Mucosa of rectum (tissue), 2 donors: ENCODE results near the gene PRSS21.
A peak's percentile ranks its signal among the peaks of the same experiment; 100 is the strongest.

Experiments used
- H3K27ac ChIP-seq, 2 donors: one replicate each; pipeline ENCODE4 v1.7.0; 2013; ENCODE audit warnings: inconsistent platforms in 2 of 2, low read depth in 2 of 2, low read length in 2 of 2
- H3K27me3 ChIP-seq, 2 donors: one replicate each; pipeline ENCODE4 v1.7.0; 2013; ENCODE audit warnings: low read length in 2 of 2; ENCODE audit not compliant: control insufficient read depth in 2 of 2, insufficient read depth in 2 of 2
- H3K36me3 ChIP-seq, 2 donors: one replicate each; pipeline ENCODE4 v1.7.0; 2013; ENCODE audit warnings: low read length in 2 of 2; ENCODE audit not compliant: control insufficient read depth in 2 of 2, insufficient read depth in 2 of 2
- H3K4me1 ChIP-seq, 2 donors: one replicate each; pipeline ENCODE4 v1.7.0; 2013; ENCODE audit warnings: low read length in 2 of 2, mild to moderate bottlenecking in 1 of 2; ENCODE audit not compliant: control insufficient read depth in 2 of 2, insufficient read depth in 2 of 2
- H3K4me3 ChIP-seq, 2 donors: one replicate each; pipeline ENCODE4 v1.7.0; 2013; ENCODE audit warnings: low read length in 2 of 2
- H3K9ac ChIP-seq, 2 donors: one replicate each; pipeline ENCODE4 v1.7.0; 2013; ENCODE audit warnings: low read length in 2 of 2, low read depth in 1 of 2, mild to moderate bottlenecking in 1 of 2
- H3K9me3 ChIP-seq, 2 donors: one replicate each; pipeline ENCODE4 v1.7.0; 2013; ENCODE audit warnings: low read length in 2 of 2; ENCODE audit not compliant: control insufficient read depth in 2 of 2
- donor health status: healthy.
- donor health status: Normal muscosa, but diverticular disease.

Gene PRSS21

GRCh38 chr16:2843526-2843925, 26.5 kb downstream of the PRSS21 start:
- Histone ChIP-seq H3K36me3 (no peaks in the 10 kb centered on the region), H3K27ac (no peak overlapping the region), H3K9me3 (no peaks in the 10 kb centered on the region), H3K4me3 (no peak overlapping the region), H3K9ac (no peak overlapping the region), H3K4me1 (peaks cover 9 to 15% of the 10 kb centered on the region in 2 donors), H3K27me3 (no peaks in the 10 kb centered on the region)

DNA sequence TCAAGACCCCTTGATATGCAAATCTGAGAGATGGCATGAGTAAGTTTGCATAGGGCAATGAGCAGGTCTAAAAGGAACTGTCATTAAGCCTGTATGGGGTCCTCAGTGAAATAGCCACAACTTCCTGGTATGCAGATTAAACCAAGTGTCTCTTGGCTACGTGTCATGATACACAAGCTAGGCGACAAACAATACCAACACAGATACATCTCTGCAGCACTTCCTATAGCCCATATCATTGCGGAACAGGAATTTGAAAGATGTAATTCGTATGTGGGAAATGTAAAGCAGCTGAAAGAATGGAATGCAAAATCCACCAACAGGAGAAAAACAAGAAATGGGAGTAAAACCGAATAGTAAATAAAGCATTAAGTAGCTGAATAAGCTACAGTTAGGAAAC, 28.1 kb downstream of the PRSS21 start:
- no peaks in the 10 kb centered on the region for H3K9me3 ChIP-seq
- no peak overlapping the region for H3K9ac ChIP-seq
- H3K4me1 ChIP-seq: peaks cover 9 to 15% of the 10 kb centered on the region in 2 donors
- peaks cover 0 to 1% of the 10 kb centered on the region in 2 donors for H3K27me3 ChIP-seq
- H3K4me3 ChIP-seq: no peak overlapping the region
- no peaks in the 10 kb centered on the region for H3K36me3 ChIP-seq
- H3K27ac ChIP-seq: no peak overlapping the region

- no peaks in the 10 kb centered on the region for H3K36me3 ChIP-seq
- H3K9me3 ChIP-seq: no peaks in the 10 kb centered on the region
- H3K27ac ChIP-seq: no peak overlapping the region
- H3K9ac ChIP-seq: peak overlapping the region in 1 of 2 donors; percentile 12
- H3K27me3 ChIP-seq: peaks cover 0 to 1% of the 10 kb centered on the region in 2 donors
- H3K4me1 ChIP-seq: peaks cover 9 to 15% of the 10 kb centered on the region in 2 donors
- no peak overlapping the region for H3K4me3 ChIP-seq
Observed at GRCh38 chr16:2846511-2847310, 29.7 kb downstream of the PRSS21 start.

DNA sequence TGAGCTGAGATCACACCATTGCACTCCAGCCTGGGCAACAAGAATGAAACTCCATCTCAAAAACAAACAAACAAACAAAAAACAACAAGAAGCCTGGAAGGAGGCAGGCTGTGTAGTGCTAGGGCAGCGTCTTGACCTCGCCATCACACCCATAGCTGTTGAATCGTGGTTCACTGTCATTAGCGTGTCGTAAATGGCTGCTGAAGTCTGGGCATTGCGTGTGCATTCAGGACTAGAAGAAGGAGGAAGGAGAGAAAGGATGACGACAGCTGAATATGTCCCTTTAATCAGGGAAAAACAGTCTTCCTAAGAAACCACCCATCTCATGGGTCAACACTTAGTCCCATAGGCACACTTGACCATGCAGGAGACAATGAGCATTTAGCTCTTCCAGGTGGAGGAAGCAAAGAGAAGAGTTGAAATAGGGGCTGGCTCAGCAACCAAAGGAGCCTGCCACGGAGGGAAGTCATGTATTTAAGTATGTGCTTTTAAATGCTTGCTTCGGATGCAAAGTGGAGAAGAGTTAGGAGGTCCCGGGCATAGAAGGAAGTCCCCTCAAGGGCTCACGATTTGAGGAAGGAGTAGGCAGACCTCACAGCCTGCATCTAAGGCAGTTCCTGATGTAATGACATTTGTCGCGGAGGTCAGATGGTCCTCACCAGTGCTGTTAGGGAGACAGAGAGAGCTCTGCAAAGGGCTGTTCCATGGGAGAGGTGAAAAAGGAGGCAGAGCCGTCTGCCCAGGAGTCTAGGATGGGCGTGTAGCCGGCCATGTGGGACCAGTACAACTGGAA, 32.1 kb downstream of the PRSS21 start:
- Histone ChIP-seq H3K4me1 (peaks cover 0 to 11% of the 10 kb centered on the region in 2 donors), H3K27ac (no peak overlapping the region), H3K9ac (no peak overlapping the region), H3K36me3 (no peaks in the 10 kb centered on the region), H3K9me3 (no peaks in the 10 kb centered on the region), H3K4me3 (no peak overlapping the region), H3K27me3 (peaks cover 0 to 1% of the 10 kb centered on the region in 2 donors)

DNA sequence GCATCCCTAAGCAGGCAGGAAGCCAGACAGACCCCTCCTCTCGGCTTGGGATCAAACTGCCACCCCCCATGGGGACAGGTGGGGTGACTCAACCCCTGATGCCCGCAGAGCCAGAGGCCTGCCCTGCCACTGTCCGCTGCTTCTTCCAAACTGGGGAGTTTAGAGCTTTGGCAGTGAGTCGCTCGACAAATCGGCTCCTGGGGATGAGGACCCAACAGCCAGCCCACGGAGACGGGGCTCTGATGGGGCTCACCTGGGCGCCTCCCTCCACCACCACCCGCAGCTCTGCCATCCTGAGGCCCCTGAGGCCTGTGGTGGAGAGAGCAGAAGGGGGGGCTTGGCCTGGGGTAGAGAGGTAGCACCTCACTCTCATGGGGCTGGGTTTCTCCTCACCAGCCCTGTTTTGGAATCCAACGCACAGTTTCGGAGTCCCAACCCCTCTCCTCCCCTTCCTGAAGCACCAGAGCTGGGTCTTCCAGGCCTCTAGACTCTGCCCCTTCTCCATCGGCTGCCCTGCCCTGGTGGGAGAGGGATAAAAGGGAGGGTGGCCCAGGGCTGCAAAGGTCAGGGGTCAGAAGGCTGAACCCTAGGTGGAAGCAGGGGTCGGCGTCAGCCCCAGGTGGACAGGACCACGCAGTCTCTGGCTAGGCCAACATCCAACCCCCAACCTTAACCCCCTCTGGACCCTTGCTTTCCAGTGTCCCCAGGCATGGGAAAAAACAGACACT, 35.1 kb downstream of the PRSS21 start:
- Histone ChIP-seq H3K4me3 (no peak overlapping the region), H3K27me3 (peaks cover 0 to 1% of the 10 kb centered on the region in 2 donors)

DNA sequence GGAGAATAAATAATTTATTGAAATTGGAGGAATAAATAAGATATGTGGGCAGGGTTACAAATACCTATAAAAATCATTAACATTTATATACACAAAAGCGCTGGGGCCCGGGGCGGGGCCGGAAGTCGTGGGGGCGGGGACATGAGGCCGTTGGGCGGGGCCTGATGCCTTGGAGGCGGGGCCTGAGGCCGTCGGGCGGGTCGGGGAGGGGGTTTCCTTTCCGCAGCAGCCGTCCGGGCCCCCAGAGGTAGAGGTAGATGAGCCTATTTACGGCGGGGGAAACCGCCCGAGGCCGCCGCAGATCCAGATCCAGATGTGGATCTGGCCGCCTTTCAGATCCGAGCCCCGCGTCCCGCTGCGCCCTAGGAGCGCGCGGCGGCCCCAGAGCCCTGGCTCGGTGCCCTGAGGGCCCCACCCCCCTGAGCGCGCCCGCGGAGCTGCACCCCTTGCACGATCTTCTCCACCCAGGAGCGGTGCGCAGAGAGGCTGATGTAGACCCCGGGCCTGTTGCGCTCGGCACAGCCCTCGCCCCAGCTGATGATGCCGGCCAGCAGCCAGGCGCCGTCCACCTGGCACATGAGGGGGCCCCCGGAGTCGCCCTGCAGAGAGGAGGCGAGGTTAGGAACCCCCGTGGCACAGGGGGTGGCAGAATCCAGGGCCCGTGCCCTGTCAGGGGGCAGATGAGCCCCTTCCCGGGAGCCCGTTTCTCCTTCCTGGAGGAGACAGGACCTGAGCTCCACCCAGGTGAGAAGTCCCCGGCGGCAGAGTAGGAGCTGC, 35.9 kb downstream of the PRSS21 start:
- Histone ChIP-seq H3K4me1 (peaks cover 1 to 10% of the 10 kb centered on the region in 2 donors), H3K27ac (no peak overlapping the region), H3K9ac (no peak overlapping the region), H3K27me3 (peaks cover 0 to 4% of the 10 kb centered on the region in 2 donors), H3K4me3 (no peak overlapping the region), H3K36me3 (no peaks in the 10 kb centered on the region), H3K9me3 (no peaks in the 10 kb centered on the region)

More for the DNA sequence above, 35.1 kb downstream of the PRSS21 start:
- Histone ChIP-seq H3K4me1 (peaks cover 0 to 6% of the 10 kb centered on the region in 2 donors), H3K9ac (no peak overlapping the region), H3K36me3 (no peaks in the 10 kb centered on the region), H3K9me3 (no peaks in the 10 kb centered on the region), H3K27ac (no peak overlapping the region)

- H3K9ac ChIP-seq: no peak overlapping the region
- no peak overlapping the region for H3K27ac ChIP-seq
- peaks cover 0 to 4% of the 10 kb centered on the region in 2 donors for H3K27me3 ChIP-seq
- H3K9me3 ChIP-seq: no peaks in the 10 kb centered on the region
- H3K36me3 ChIP-seq: no peaks in the 10 kb centered on the region
- no peak overlapping the region for H3K4me3 ChIP-seq
- peaks cover 7 to 15% of the 10 kb centered on the region in 2 donors for H3K4me1 ChIP-seq
Observed at GRCh38 chr16:2853531-2854073, 36.6 kb downstream of the PRSS21 start.

DNA sequence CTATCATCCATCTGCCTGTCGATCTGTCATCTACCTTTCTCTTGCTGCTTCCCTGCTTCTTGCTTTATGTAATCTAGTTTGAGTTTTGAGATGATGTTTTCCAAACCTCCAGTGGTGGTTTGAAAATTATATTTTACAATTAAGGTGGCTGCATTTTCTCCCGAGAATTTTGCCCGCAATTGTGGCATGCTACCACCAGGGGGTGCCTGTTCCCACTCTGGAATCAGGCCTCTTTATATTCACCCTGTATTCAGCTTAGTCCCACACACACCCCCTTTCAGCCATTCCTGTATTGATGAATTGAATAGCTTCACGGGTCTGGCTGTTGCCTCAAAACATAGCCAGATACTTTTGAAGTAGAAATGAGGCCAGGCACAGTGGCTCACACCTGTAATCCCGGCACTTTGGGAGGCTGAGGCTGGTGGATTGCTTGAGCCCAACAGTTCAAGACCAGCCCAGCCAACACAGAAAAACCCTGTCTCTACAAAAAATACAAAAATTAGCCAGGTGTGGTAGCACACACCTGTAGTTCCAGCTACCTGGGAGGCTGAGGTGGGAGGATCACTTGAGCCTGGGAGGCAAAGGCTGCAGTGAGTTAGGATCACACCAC, 37.8 kb downstream of the PRSS21 start:
- no peaks in the 10 kb centered on the region for H3K9me3 ChIP-seq
- no peak overlapping the region for H3K4me3 ChIP-seq
- no peak overlapping the region for H3K27ac ChIP-seq
- H3K9ac ChIP-seq: no peak overlapping the region
- H3K4me1 ChIP-seq: peaks cover 11 to 19% of the 10 kb centered on the region in 2 donors
- H3K27me3 ChIP-seq: peaks cover 0 to 3% of the 10 kb centered on the region in 2 donors
- H3K36me3 ChIP-seq: no peaks in the 10 kb centered on the region

- Histone ChIP-seq H3K36me3 (no peaks in the 10 kb centered on the region), H3K4me1 (peaks cover 11 to 19% of the 10 kb centered on the region in 2 donors), H3K9ac (peak overlapping the region in 1 of 2 donors; percentile 4), H3K27ac (peak overlapping the region in 1 of 2 donors; percentile 29), H3K27me3 (peaks cover 0 to 3% of the 10 kb centered on the region in 2 donors), H3K9me3 (no peaks in the 10 kb centered on the region), H3K4me3 (no peak overlapping the region)
Observed at GRCh38 chr16:2855536-2855935, 38.5 kb downstream of the PRSS21 start.
